Measurements from ENCODE around the gene TRIM21. TPM values are rescaled to one million over a fixed set of nuclear protein-coding genes. Genes with fewer than 3 reads are reported as not detected.

The TRIM21 gene
- total RNA-seq, 1 experiment from 2014 or later, result 31.7 TPM

DNA sequence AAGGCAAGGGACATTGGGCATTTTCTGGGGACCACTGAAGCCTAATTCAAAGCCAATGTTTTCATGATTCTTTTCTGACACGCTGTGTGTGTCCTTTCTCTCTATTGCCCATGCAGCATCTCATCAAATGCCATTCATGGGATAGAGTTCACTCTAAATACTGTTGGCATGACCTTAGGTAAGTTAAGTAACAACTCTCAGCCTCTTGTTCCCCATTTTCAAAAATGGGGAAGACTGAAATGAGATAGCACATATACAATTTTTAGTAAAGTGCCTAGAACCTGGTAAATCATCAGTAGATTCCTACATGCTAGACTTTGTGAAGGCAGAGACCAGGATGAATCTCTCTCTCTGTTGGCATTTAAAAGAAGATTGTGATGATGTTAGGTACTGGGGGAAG is 42.9 kb upstream of the TRIM21 start:
- no peaks in the 10 kb centered on the region for H3K27me3 ChIP-seq (ENCODE audit: control insufficient read depth, insufficient read depth, low read length)
- ChIA-PET CTCF (no interaction called here), POLR2A (no interaction called here)
- in situ Hi-C loops (cut with HindIII; ENCODE audit: low pct_unique_long_range_greater_than_20kb, low sequenced_read_pairs) (no loop called here), intact Hi-C loops (cut with micrococcal nuclease; ENCODE audit: unreplicated experiment) (no loop called here)
- no TSS peak for BruUV-seq (replicated peaks)
- TF ChIP-seq SIN3A (IDR thresholded peaks at IDR 0.05; ENCODE audit: borderline replicate concordance, insufficient read depth, low read depth, low read length) (no peak), POLR2AphosphoS5 (IDR thresholded peaks at IDR 0.05; ENCODE audit: low read depth, low read length) (no peak), TCF7L2 (IDR thresholded peaks at IDR 0.05; ENCODE audit: low read depth, low read length) (no peak)
- TF ChIP-seq, protein P1, sequence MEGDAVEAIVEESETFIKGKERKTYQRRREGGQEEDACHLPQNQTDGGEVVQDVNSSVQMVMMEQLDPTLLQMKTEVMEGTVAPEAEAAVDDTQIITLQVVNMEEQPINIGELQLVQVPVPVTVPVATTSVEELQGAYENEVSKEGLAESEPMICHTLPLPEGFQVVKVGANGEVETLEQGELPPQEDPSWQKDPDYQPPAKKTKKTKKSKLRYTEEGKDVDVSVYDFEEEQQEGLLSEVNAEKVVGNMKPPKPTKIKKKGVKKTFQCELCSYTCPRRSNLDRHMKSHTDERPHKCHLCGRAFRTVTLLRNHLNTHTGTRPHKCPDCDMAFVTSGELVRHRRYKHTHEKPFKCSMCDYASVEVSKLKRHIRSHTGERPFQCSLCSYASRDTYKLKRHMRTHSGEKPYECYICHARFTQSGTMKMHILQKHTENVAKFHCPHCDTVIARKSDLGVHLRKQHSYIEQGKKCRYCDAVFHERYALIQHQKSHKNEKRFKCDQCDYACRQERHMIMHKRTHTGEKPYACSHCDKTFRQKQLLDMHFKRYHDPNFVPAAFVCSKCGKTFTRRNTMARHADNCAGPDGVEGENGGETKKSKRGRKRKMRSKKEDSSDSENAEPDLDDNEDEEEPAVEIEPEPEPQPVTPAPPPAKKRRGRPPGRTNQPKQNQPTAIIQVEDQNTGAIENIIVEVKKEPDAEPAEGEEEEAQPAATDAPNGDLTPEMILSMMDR (IDR thresholded peaks at IDR 0.05), result no peak
- TF ChIP-seq, protein P2, sequence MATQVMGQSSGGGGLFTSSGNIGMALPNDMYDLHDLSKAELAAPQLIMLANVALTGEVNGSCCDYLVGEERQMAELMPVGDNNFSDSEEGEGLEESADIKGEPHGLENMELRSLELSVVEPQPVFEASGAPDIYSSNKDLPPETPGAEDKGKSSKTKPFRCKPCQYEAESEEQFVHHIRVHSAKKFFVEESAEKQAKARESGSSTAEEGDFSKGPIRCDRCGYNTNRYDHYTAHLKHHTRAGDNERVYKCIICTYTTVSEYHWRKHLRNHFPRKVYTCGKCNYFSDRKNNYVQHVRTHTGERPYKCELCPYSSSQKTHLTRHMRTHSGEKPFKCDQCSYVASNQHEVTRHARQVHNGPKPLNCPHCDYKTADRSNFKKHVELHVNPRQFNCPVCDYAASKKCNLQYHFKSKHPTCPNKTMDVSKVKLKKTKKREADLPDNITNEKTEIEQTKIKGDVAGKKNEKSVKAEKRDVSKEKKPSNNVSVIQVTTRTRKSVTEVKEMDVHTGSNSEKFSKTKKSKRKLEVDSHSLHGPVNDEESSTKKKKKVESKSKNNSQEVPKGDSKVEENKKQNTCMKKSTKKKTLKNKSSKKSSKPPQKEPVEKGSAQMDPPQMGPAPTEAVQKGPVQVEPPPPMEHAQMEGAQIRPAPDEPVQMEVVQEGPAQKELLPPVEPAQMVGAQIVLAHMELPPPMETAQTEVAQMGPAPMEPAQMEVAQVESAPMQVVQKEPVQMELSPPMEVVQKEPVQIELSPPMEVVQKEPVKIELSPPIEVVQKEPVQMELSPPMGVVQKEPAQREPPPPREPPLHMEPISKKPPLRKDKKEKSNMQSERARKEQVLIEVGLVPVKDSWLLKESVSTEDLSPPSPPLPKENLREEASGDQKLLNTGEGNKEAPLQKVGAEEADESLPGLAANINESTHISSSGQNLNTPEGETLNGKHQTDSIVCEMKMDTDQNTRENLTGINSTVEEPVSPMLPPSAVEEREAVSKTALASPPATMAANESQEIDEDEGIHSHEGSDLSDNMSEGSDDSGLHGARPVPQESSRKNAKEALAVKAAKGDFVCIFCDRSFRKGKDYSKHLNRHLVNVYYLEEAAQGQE (IDR thresholded peaks at IDR 0.05; ENCODE audit: insufficient read depth in 1 of 2, low read depth in 2 of 2, low read length in 1 of 2), result no peak
- H3K4me1 ChIP-seq (ENCODE audit: control insufficient read depth, insufficient read depth, low read length), result no peaks in the 10 kb centered on the region
- no peak overlapping the region for H3K4me3 ChIP-seq (ENCODE audit: low read depth in 2 of 2, low read length in 2 of 2)
- no peak overlapping the region for H3K27ac ChIP-seq (ENCODE audit: low read length)
- no peaks in the 10 kb centered on the region for H3K36me3 ChIP-seq (ENCODE audit: control insufficient read depth, insufficient read depth, low read length)
- no peaks in the 10 kb centered on the region for H3K9me3 ChIP-seq (ENCODE audit: control insufficient read depth, insufficient read depth, low read depth, low read length)
- no peak for DNase-seq (ENCODE audit: low read depth, low spot score)
- ATAC-seq, result no peak

DNA sequence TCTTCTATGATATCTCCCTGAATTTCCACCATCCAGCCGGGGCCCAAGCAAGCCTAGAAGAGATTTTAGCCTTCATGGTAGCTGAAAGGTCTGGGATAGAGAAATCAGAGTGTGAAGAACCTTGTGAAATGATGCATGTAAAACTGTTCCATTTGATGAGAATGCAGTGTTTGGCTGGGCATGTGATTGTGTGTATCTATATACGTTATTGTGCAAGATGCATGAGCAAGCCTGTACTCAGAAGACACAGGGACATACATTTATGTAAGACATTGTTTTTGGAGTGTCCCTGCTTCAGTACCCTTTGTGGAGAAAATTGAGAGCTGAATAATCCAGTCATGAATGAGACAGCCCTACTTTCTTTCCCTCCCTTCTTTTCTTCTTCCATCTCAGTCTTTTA is 40.4 kb upstream of the TRIM21 start:
- Histone ChIP-seq H3K4me3 (ENCODE audit: low read depth in 2 of 2, low read length in 2 of 2) (no peak overlapping the region), H3K36me3 (ENCODE audit: control insufficient read depth, insufficient read depth, low read length) (no peaks in the 10 kb centered on the region), H3K9me3 (ENCODE audit: control insufficient read depth, insufficient read depth, low read depth, low read length) (no peaks in the 10 kb centered on the region), H3K27me3 (ENCODE audit: control insufficient read depth, insufficient read depth, low read length) (no peaks in the 10 kb centered on the region; the same call in 1 of the 2 replicates), H3K27ac (ENCODE audit: low read length) (no peak overlapping the region), H3K4me1 (ENCODE audit: control insufficient read depth, insufficient read depth, low read length) (no peaks in the 10 kb centered on the region)
- ATAC-seq, result no peak
- TF ChIP-seq, protein P1 (IDR thresholded peaks at IDR 0.05), result no peak
- TF ChIP-seq POLR2AphosphoS5 (IDR thresholded peaks at IDR 0.05; ENCODE audit: low read depth, low read length), result no peak
- TF ChIP-seq SIN3A (IDR thresholded peaks at IDR 0.05; ENCODE audit: borderline replicate concordance, insufficient read depth, low read depth, low read length), result no peak
- no peak for TF ChIP-seq TCF7L2 (IDR thresholded peaks at IDR 0.05; ENCODE audit: low read depth, low read length)
- TF ChIP-seq, protein P2 (IDR thresholded peaks at IDR 0.05; ENCODE audit: insufficient read depth in 1 of 2, low read depth in 2 of 2, low read length in 1 of 2), result no peak
- ChIA-PET POLR2A (no interaction called here), CTCF (no interaction called here)
- no peak for DNase-seq (ENCODE audit: low read depth, low spot score)
- in situ Hi-C loops (cut with HindIII; ENCODE audit: low pct_unique_long_range_greater_than_20kb, low sequenced_read_pairs), result no loop called here
- intact Hi-C loops (cut with micrococcal nuclease; ENCODE audit: unreplicated experiment), result no loop called here
- BruUV-seq (replicated peaks), result no TSS peak
